ENCODE data around the gene NAT10. TPM values are rescaled to one million over a fixed set of nuclear protein-coding genes. Genes with fewer than 3 reads are reported as not detected.
"Not testable (repeated sequence)": the region's sequence is repeated elsewhere in the genome, so short reads cannot be mapped to it uniquely, and the experiment has no call there.

The NAT10 gene
- polyA plus RNA-seq, 4 donors = 8.9 to 36.3 (median 20.6) TPM

- Histone ChIP-seq H3K36me3 (ENCODE audit: control insufficient read depth in 3 of 3, insufficient read depth in 2 of 3, low read depth in 1 of 3, low read length in 3 of 3) (peaks cover 0 to 32% (median under 1%) of the 10 kb centered on the region in 3 donors), H3K9me3 (ENCODE audit: control insufficient read depth in 2 of 2, insufficient read depth in 1 of 2, low read depth in 1 of 2, low read length in 1 of 2) (no peaks in the 10 kb centered on the region), H3K4me1 (ENCODE audit: control insufficient read depth in 3 of 3, insufficient read depth in 2 of 3, low read depth in 1 of 3, low read length in 2 of 3) (peaks cover 0 to 11% (median 0%) of the 10 kb centered on the region in 3 donors), H3K27me3 (ENCODE audit: control insufficient read depth in 3 of 3, insufficient read depth in 3 of 3, low read length in 3 of 3) (no peaks in the 10 kb centered on the region), H3K4me3 (ENCODE audit: low read depth in 1 of 3, low read length in 3 of 3) (no peak overlapping the region), H3K27ac (ENCODE audit: low read depth in 1 of 3, low read length in 2 of 3) (no peak overlapping the region)
- DNase-seq = peak in 1 of 2 donors; percentile 19
- no peak for FAIRE-seq
- WGBS, 3 donors = 65 to 80% (median 67%) methylated on average over 2 of the region's 2 CpGs
Measured at GRCh38 chr11:34068111-34068510, 37.3 kb upstream of the NAT10 start.

DNA sequence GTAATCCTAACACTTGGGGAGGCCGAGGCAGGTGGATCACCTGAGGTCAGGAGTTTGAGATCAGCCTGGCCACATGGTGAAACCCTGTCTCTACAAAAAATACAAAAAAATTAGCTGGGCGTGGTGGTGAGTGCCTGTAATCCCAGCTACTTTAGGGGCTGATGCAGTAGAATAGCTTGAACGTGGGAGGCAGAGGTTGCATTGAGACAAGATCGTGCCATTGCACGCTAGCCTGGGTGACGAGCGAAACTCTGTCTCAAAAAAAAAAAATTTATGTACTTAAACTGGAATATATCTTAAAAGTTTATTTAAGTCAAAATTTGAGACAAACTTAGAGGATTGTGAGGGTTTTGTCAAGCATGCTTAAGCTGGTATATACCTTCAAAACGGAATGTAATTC is 34.1 kb upstream of the NAT10 start:
- H3K36me3 ChIP-seq (ENCODE audit: control insufficient read depth in 3 of 3, insufficient read depth in 2 of 3, low read depth in 1 of 3, low read length in 3 of 3) = peaks cover 0 to 35% (median 5%) of the 10 kb centered on the region in 3 donors
- H3K27me3 ChIP-seq (ENCODE audit: control insufficient read depth in 3 of 3, insufficient read depth in 3 of 3, low read length in 3 of 3); DNase-seq; H3K4me1 ChIP-seq (ENCODE audit: control insufficient read depth in 3 of 3, insufficient read depth in 2 of 3, low read depth in 1 of 3, low read length in 2 of 3); FAIRE-seq; H3K27ac ChIP-seq (ENCODE audit: low read depth in 1 of 3, low read length in 2 of 3); H3K9me3 ChIP-seq (ENCODE audit: control insufficient read depth in 2 of 2, insufficient read depth in 1 of 2, low read depth in 1 of 2, low read length in 1 of 2); H3K4me3 ChIP-seq (ENCODE audit: low read depth in 1 of 3, low read length in 3 of 3): not testable (repeated sequence)
- 78 to 82% (median 79%) methylated on average over 8 of the region's 8 CpGs for WGBS, 3 donors

- no peak for DNase-seq
- 70 to 87% (median 78%) methylated on average over 3 of the region's 3 CpGs for WGBS, 3 donors
- no peaks in the 10 kb centered on the region for H3K9me3 ChIP-seq (ENCODE audit: control insufficient read depth in 2 of 2, insufficient read depth in 1 of 2, low read depth in 1 of 2, low read length in 1 of 2)
- H3K36me3 ChIP-seq (ENCODE audit: control insufficient read depth in 3 of 3, insufficient read depth in 2 of 3, low read depth in 1 of 3, low read length in 3 of 3) = peaks cover 0 to 34% (median 5%) of the 10 kb centered on the region in 3 donors
- H3K27me3 ChIP-seq (ENCODE audit: control insufficient read depth in 3 of 3, insufficient read depth in 3 of 3, low read length in 3 of 3) = no peaks in the 10 kb centered on the region
- no peak overlapping the region for H3K27ac ChIP-seq (ENCODE audit: low read depth in 1 of 3, low read length in 2 of 3)
- no peak for FAIRE-seq
- H3K4me1 ChIP-seq (ENCODE audit: control insufficient read depth in 3 of 3, insufficient read depth in 2 of 3, low read depth in 1 of 3, low read length in 2 of 3) = no peaks in the 10 kb centered on the region
- no peak overlapping the region for H3K4me3 ChIP-seq (ENCODE audit: low read depth in 1 of 3, low read length in 3 of 3)
Measured at GRCh38 chr11:34072041-34072440, 33.4 kb upstream of the NAT10 start.

DNA sequence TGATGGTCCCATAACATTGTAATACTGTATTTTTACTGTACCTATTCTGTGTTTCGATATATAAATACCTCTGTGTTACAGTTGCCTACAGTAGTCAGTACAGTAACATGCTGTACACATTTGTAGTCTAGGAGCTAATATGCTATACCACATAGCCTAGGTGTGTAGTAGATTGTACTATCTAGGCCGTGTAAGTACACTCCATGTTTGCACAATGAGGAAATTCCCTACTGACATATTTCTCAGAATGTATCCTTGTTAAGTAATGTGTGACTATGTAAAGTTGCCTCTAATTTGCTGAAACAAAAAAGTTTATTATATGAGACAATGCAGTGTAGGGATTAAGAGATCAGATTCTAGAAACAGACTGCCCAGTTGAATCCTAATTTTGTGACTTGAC is 32.6 kb upstream of the NAT10 start:
- peaks cover 0 to 29% (median 5%) of the 10 kb centered on the region in 3 donors for H3K36me3 ChIP-seq (ENCODE audit: control insufficient read depth in 3 of 3, insufficient read depth in 2 of 3, low read depth in 1 of 3, low read length in 3 of 3)
- no peaks in the 10 kb centered on the region for H3K9me3 ChIP-seq (ENCODE audit: control insufficient read depth in 2 of 2, insufficient read depth in 1 of 2, low read depth in 1 of 2, low read length in 1 of 2)
- no peaks in the 10 kb centered on the region for H3K27me3 ChIP-seq (ENCODE audit: control insufficient read depth in 3 of 3, insufficient read depth in 3 of 3, low read length in 3 of 3)
- FAIRE-seq = no peak
- no peak overlapping the region for H3K27ac ChIP-seq (ENCODE audit: low read depth in 1 of 3, low read length in 2 of 3)
- no peak overlapping the region for H3K4me3 ChIP-seq (ENCODE audit: low read depth in 1 of 3, low read length in 3 of 3)
- no peak for DNase-seq
- H3K4me1 ChIP-seq (ENCODE audit: control insufficient read depth in 3 of 3, insufficient read depth in 2 of 3, low read depth in 1 of 3, low read length in 2 of 3) = no peaks in the 10 kb centered on the region
- 57 to 70% (median 67%) methylated on average over 2 of the region's 2 CpGs for WGBS, 3 donors

DNA sequence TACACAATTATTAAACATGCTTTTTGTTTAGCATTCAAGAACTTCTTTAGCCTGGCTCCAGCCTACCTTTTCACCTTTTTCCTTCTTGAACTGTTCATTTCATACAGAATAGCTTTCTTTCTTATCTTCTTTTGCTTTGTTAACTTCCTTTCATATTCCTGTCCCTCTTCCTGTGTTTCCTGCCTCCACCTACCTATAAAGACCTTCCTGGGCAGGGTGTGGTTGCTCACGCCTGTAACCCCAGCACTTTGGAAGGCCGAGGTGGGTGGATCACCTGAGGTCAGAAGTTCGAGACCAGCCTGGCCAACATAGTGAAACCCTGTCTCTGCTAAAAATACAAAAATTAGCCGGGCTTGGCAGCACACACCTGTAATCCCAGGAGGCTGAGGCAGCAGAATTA is 31.0 kb upstream of the NAT10 start:
- no peak overlapping the region for H3K27ac ChIP-seq (ENCODE audit: low read depth in 1 of 3, low read length in 2 of 3)
- FAIRE-seq (no peak), DNase-seq (no peak)
- no peak overlapping the region for H3K4me3 ChIP-seq (ENCODE audit: low read depth in 1 of 3, low read length in 3 of 3)
- H3K36me3 ChIP-seq (ENCODE audit: control insufficient read depth in 3 of 3, insufficient read depth in 2 of 3, low read depth in 1 of 3, low read length in 3 of 3) = peaks cover 2 to 30% (median 11%) of the 10 kb centered on the region in 3 donors
- WGBS, 3 donors = 28 to 58% (median 41%) methylated on average over 4 of the region's 4 CpGs
- H3K27me3 ChIP-seq (ENCODE audit: control insufficient read depth in 3 of 3, insufficient read depth in 3 of 3, low read length in 3 of 3) = no peaks in the 10 kb centered on the region
- no peaks in the 10 kb centered on the region for H3K9me3 ChIP-seq (ENCODE audit: control insufficient read depth in 2 of 2, insufficient read depth in 1 of 2, low read depth in 1 of 2, low read length in 1 of 2)
- H3K4me1 ChIP-seq (ENCODE audit: control insufficient read depth in 3 of 3, insufficient read depth in 2 of 3, low read depth in 1 of 3, low read length in 2 of 3) = no peaks in the 10 kb centered on the region

DNA sequence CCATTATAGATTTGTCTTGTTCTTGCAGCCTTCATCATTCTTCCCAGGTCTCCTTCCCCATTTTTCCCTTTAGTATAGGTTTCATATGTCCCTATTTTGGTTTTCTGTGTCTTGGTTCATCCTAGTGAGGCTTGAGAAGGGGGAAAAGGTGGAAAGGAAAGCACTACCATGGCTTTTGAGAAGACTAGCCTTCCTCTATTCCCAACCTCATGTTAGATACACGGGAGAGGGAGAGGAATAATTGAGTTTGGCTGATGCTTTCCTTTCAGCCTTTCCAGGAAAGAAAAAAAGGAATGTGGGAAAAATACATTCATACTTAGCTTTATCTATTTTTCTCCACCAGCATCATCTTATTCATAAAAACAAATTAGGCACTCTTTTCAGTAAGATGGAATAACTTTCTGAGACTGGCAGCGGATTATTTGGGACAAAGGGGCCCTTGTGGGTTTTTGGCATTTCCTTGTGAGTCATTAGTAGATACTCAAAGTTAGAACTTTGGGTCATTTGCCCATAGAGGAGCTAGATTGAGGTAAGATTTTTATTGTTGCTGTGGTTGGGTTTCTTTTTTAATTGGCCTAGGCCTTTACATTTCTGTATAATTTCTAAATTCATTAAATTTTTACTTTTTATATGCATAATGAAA is 30.1 kb upstream of the NAT10 start:
- Histone ChIP-seq H3K36me3 (ENCODE audit: control insufficient read depth in 3 of 3, insufficient read depth in 2 of 3, low read depth in 1 of 3, low read length in 3 of 3) (peaks cover 2 to 36% (median 14%) of the 10 kb centered on the region in 3 donors), H3K4me3 (ENCODE audit: low read depth in 1 of 3, low read length in 3 of 3) (no peak overlapping the region), H3K4me1 (ENCODE audit: control insufficient read depth in 3 of 3, insufficient read depth in 2 of 3, low read depth in 1 of 3, low read length in 2 of 3) (no peaks in the 10 kb centered on the region), H3K9me3 (ENCODE audit: control insufficient read depth in 2 of 2, insufficient read depth in 1 of 2, low read depth in 1 of 2, low read length in 1 of 2) (no peaks in the 10 kb centered on the region), H3K27me3 (ENCODE audit: control insufficient read depth in 3 of 3, insufficient read depth in 3 of 3, low read length in 3 of 3) (no peaks in the 10 kb centered on the region), H3K27ac (ENCODE audit: low read depth in 1 of 3, low read length in 2 of 3) (no peak overlapping the region)
- WGBS, 3 donors = 7 to 44% (median 31%) methylated on average over 2 of the region's 2 CpGs
- FAIRE-seq (no peak), DNase-seq (no peak)

- DNase-seq (no peak), FAIRE-seq (no peak)
- WGBS, 3 donors = 73 to 83% (median 77%) methylated on average over 4 of the region's 4 CpGs
- no peaks in the 10 kb centered on the region for H3K9me3 ChIP-seq (ENCODE audit: control insufficient read depth in 2 of 2, insufficient read depth in 1 of 2, low read depth in 1 of 2, low read length in 1 of 2)
- no peak overlapping the region for H3K4me3 ChIP-seq (ENCODE audit: low read depth in 1 of 3, low read length in 3 of 3)
- H3K27ac ChIP-seq (ENCODE audit: low read depth in 1 of 3, low read length in 2 of 3) = no peak overlapping the region
- no peaks in the 10 kb centered on the region for H3K4me1 ChIP-seq (ENCODE audit: control insufficient read depth in 3 of 3, insufficient read depth in 2 of 3, low read depth in 1 of 3, low read length in 2 of 3)
- no peaks in the 10 kb centered on the region for H3K27me3 ChIP-seq (ENCODE audit: control insufficient read depth in 3 of 3, insufficient read depth in 3 of 3, low read length in 3 of 3)
- H3K36me3 ChIP-seq (ENCODE audit: control insufficient read depth in 3 of 3, insufficient read depth in 2 of 3, low read depth in 1 of 3, low read length in 3 of 3) = peaks cover 18 to 41% (median 25%) of the 10 kb centered on the region in 3 donors
Measured at GRCh38 chr11:34080609-34081008, 24.8 kb upstream of the NAT10 start.

DNA sequence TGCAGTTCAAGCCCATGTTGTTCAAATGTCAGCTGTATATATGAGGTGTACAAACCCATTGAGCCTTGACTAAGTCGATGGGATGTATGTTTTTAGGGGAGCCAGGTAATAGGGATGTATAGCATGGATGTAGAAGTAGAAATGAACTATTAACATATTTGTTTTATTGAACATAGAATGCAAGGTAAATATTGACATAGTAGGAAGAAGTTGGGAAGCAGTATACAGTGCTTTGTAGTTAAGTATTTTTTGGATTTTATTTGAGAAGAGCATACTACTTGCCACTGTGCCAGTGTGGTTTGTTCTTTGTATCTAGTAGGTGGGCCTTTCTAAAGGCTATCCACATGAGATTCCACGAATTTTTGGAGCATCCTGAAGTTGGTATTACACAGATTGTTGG is 20.8 kb upstream of the NAT10 start:
- DNase-seq = no peak
- peaks cover 22 to 51% (median 24%) of the 10 kb centered on the region in 3 donors for H3K36me3 ChIP-seq (ENCODE audit: control insufficient read depth in 3 of 3, insufficient read depth in 2 of 3, low read depth in 1 of 3, low read length in 3 of 3)
- H3K4me1 ChIP-seq (ENCODE audit: control insufficient read depth in 3 of 3, insufficient read depth in 2 of 3, low read depth in 1 of 3, low read length in 2 of 3) = no peaks in the 10 kb centered on the region
- WGBS, 3 donors = 68 to 92% (median 80%) methylated on average over 2 of the region's 2 CpGs
- H3K4me3 ChIP-seq (ENCODE audit: low read depth in 1 of 3, low read length in 3 of 3) = no peak overlapping the region
- H3K9me3 ChIP-seq (ENCODE audit: control insufficient read depth in 2 of 2, insufficient read depth in 1 of 2, low read depth in 1 of 2, low read length in 1 of 2) = no peaks in the 10 kb centered on the region
- no peak for FAIRE-seq
- no peaks in the 10 kb centered on the region for H3K27me3 ChIP-seq (ENCODE audit: control insufficient read depth in 3 of 3, insufficient read depth in 3 of 3, low read length in 3 of 3)
- no peak overlapping the region for H3K27ac ChIP-seq (ENCODE audit: low read depth in 1 of 3, low read length in 2 of 3)

All from small intestine (tissue), 7 donors.